Measurements from ENCODE around the gene ZNF407.

The ZNF407 gene

DNA sequence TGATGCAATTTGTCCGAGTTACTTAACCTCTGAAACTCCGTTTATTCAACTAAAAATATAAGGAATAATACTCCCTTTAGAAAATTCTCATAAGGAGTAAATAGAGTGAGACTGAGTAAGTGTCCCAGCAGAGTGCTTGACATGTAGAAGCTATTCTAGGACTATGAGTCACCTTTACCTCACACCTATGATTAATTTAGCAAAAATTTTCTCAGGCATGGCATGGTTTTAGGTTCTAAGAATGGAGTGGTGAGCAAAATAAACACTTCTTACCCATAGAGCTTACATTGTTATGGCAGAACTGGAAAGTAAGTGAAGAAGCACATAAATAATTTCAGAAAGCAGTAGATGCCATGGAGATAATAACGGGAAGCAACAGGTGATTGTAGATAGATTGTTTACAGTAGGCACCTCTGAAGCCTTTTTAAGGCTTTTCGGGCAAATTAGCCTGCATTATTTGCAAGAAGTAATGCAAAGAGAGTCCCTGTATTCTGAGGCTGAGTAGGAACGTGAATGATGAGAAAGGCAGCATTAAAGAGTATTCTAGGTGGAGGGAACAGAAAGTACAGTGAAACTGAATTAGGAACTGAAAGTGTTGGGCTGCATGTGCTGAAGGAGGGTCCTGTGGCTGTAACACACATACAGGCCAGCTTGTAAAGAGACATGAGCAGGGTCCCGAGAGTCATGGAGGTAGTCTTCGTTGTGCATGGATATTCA lies 209.2 kb downstream of the ZNF407 start:
- TF ChIP-seq POLR2AphosphoS5 (IDR thresholded peaks at IDR 0.05; ENCODE audit: low read depth) (no peak), SPI1 (IDR thresholded peaks at IDR 0.05; ENCODE audit: borderline replicate concordance, low read depth) (no peak), GABPA (IDR thresholded peaks at IDR 0.05; ENCODE audit: low read depth) (no peak)
- TF ChIP-seq, protein P1, sequence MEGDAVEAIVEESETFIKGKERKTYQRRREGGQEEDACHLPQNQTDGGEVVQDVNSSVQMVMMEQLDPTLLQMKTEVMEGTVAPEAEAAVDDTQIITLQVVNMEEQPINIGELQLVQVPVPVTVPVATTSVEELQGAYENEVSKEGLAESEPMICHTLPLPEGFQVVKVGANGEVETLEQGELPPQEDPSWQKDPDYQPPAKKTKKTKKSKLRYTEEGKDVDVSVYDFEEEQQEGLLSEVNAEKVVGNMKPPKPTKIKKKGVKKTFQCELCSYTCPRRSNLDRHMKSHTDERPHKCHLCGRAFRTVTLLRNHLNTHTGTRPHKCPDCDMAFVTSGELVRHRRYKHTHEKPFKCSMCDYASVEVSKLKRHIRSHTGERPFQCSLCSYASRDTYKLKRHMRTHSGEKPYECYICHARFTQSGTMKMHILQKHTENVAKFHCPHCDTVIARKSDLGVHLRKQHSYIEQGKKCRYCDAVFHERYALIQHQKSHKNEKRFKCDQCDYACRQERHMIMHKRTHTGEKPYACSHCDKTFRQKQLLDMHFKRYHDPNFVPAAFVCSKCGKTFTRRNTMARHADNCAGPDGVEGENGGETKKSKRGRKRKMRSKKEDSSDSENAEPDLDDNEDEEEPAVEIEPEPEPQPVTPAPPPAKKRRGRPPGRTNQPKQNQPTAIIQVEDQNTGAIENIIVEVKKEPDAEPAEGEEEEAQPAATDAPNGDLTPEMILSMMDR (IDR thresholded peaks at IDR 0.05; ENCODE audit: insufficient read depth, low read length), result no peak
- TF ChIP-seq, protein P2, sequence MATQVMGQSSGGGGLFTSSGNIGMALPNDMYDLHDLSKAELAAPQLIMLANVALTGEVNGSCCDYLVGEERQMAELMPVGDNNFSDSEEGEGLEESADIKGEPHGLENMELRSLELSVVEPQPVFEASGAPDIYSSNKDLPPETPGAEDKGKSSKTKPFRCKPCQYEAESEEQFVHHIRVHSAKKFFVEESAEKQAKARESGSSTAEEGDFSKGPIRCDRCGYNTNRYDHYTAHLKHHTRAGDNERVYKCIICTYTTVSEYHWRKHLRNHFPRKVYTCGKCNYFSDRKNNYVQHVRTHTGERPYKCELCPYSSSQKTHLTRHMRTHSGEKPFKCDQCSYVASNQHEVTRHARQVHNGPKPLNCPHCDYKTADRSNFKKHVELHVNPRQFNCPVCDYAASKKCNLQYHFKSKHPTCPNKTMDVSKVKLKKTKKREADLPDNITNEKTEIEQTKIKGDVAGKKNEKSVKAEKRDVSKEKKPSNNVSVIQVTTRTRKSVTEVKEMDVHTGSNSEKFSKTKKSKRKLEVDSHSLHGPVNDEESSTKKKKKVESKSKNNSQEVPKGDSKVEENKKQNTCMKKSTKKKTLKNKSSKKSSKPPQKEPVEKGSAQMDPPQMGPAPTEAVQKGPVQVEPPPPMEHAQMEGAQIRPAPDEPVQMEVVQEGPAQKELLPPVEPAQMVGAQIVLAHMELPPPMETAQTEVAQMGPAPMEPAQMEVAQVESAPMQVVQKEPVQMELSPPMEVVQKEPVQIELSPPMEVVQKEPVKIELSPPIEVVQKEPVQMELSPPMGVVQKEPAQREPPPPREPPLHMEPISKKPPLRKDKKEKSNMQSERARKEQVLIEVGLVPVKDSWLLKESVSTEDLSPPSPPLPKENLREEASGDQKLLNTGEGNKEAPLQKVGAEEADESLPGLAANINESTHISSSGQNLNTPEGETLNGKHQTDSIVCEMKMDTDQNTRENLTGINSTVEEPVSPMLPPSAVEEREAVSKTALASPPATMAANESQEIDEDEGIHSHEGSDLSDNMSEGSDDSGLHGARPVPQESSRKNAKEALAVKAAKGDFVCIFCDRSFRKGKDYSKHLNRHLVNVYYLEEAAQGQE (IDR thresholded peaks at IDR 0.05; ENCODE audit: insufficient replicate concordance, low read depth), result no peak
- H3K27ac ChIP-seq (replicated peaks), result no peak overlapping the region
- H3K4me3 ChIP-seq (replicated peaks; ENCODE audit: insufficient read depth, low read length), result no peak overlapping the region
- DNase-seq (ENCODE audit: low read depth in 1 of 2, low spot score in 1 of 2), result no peak
- H3K27me3 ChIP-seq (ENCODE audit: insufficient read depth, poor library complexity, severe bottlenecking), result no peaks in the 10 kb centered on the region

DNA sequence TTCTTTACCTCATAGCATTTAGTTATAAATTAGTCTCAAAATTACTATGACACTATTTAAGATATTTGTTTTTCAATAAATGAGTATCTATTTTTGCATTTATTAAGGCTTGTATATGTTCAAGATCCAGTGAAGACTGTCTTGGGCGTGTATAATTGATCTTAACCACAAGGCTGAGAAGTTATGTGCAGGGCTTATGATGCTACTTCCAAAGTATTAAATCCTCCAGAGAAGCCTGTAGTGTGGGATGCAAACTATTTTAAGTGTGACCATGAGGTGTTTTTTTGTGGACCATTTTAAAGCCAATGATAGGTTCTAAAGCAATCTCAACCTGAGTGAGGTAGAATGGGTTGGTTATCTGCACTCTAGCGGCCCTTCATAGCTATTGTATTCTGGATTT lies 219.9 kb downstream of the ZNF407 start:
- Histone ChIP-seq H3K27me3 (ENCODE audit: insufficient read depth, poor library complexity, severe bottlenecking) (no peaks in the 10 kb centered on the region), H3K4me3 (replicated peaks; ENCODE audit: insufficient read depth, low read length) (no peak overlapping the region), H3K27ac (replicated peaks) (no peak overlapping the region)
- no peak for DNase-seq (ENCODE audit: low read depth in 1 of 2, low spot score in 1 of 2)
- no peak for TF ChIP-seq GABPA (IDR thresholded peaks at IDR 0.05; ENCODE audit: low read depth)
- TF ChIP-seq, protein P2 (IDR thresholded peaks at IDR 0.05; ENCODE audit: insufficient replicate concordance, low read depth), result no peak
- no peak for TF ChIP-seq SPI1 (IDR thresholded peaks at IDR 0.05; ENCODE audit: borderline replicate concordance, low read depth)
- TF ChIP-seq, protein P1 (IDR thresholded peaks at IDR 0.05; ENCODE audit: insufficient read depth, low read length), result no peak
- TF ChIP-seq POLR2AphosphoS5 (IDR thresholded peaks at IDR 0.05; ENCODE audit: low read depth), result no peak

DNA sequence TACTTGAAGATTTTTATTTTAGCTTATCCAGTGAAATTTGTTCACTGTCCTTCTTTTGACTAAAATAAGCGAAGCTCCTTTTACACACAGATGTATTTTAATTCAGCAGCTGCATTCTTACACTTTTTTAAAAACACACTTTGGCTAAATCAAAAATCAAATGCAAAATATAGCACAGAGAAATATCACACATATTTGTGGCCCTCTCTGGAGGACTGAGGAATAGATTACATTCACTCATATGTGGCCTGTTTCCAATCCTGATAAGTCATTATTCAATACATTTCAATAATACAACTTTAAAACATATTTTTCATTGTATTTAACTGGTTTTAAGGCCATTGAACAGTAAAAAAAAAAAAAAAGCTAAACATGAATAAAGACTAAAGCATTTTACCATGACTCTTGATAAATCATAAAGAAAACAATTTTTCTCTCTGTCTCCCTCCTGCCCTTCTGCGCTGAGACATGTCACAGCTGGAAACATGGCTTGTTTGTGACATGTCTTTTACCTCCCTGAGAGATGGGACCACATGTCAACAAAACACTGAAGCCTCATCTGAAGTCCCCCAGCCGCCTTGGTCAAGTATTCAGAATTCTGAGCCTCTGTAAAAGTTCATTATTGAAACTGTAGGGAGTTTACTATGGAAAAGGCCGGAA lies 221.0 kb downstream of the ZNF407 start:
- DNase-seq (ENCODE audit: low read depth in 1 of 2, low spot score in 1 of 2), result no peak
- Histone ChIP-seq H3K4me3 (replicated peaks; ENCODE audit: insufficient read depth, low read length) (no peak overlapping the region), H3K27ac (replicated peaks) (no peak overlapping the region), H3K27me3 (ENCODE audit: insufficient read depth, poor library complexity, severe bottlenecking) (no peaks in the 10 kb centered on the region)
- TF ChIP-seq GABPA (IDR thresholded peaks at IDR 0.05; ENCODE audit: low read depth) (no peak), SPI1 (IDR thresholded peaks at IDR 0.05; ENCODE audit: borderline replicate concordance, low read depth) (no peak), POLR2AphosphoS5 (IDR thresholded peaks at IDR 0.05; ENCODE audit: low read depth) (no peak)
- TF ChIP-seq, protein P2 (IDR thresholded peaks at IDR 0.05; ENCODE audit: insufficient replicate concordance, low read depth), result no peak
- TF ChIP-seq, protein P1 (IDR thresholded peaks at IDR 0.05; ENCODE audit: insufficient read depth, low read length), result no peak
